ENCODE results near the gene SEC14L6.

DNA sequence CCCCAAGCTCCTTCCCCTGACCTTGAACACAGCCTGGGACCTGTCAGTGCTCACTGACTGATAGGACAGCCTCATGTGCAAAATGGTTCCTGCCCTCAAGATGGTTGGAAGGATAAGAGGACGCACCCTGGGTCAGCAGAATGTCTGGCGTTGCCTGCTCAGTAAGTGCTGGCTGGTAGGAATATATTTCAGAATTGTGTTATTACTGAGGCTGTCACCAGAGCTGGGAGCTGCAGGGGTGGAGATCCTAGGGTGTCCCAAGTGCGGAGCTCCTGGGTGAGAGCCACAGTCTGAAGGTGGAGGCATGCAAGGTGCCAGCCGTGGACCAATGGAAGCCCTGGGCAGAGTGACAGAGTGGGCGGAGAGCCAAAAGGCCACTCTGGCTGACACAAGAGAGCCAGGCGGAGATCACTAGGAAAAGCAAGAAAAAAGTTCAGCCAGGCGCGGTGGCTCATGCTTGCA lies 40.0 kb downstream of the SEC14L6 start:
- TF ChIP-seq EZH2 (IDR thresholded peaks at IDR 0.05; ENCODE audit: insufficient read depth, low read length) = no peak
- TF ChIP-seq, protein P1, sequence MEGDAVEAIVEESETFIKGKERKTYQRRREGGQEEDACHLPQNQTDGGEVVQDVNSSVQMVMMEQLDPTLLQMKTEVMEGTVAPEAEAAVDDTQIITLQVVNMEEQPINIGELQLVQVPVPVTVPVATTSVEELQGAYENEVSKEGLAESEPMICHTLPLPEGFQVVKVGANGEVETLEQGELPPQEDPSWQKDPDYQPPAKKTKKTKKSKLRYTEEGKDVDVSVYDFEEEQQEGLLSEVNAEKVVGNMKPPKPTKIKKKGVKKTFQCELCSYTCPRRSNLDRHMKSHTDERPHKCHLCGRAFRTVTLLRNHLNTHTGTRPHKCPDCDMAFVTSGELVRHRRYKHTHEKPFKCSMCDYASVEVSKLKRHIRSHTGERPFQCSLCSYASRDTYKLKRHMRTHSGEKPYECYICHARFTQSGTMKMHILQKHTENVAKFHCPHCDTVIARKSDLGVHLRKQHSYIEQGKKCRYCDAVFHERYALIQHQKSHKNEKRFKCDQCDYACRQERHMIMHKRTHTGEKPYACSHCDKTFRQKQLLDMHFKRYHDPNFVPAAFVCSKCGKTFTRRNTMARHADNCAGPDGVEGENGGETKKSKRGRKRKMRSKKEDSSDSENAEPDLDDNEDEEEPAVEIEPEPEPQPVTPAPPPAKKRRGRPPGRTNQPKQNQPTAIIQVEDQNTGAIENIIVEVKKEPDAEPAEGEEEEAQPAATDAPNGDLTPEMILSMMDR (IDR thresholded peaks at IDR 0.05; ENCODE audit: insufficient read depth, low read depth, low read length) = no peak
